Fibroblast of lung (primary cell): ENCODE data around the gene LOXL3.

Experiments used
- CTCF ChIP-seq, 2 donors: IDR thresholded peaks in 1 of 2; conservative IDR thresholded peaks in 1 of 2; 1 replicate in 1 of 2; 2 replicates in 1 of 2; pipeline ENCODE4 v1.5.1; 2011 to 2012; ENCODE audit warnings: low read length in 2 of 2, control low read depth in 1 of 2, inconsistent platforms in 1 of 2, low read depth in 1 of 2, mild to moderate bottlenecking in 1 of 2
- EZH2 ChIP-seq: IDR thresholded peaks from 2 replicates; pipeline ENCODE4 v1.5.1; 2012; ENCODE audit warnings: low read length, control low read depth, mild to moderate bottlenecking; ENCODE audit errors: missing control alignments

- TF ChIP-seq CTCF (conservative IDR thresholded peaks at IDR 0.05 in 1 of 2, IDR thresholded peaks at IDR 0.05 in 1 of 2; ENCODE audit: low read depth in 1 of 2, low read length in 2 of 2) (no peak), EZH2 (peak; percentile 97)
These were observed 38.3 kb downstream of the LOXL3 start for GRCh38 chr2:74515271-74515980.
